OCI-LY7 (cell line): ENCODE data around the gene MCRIP2.

ENCODE experiments used
- EZH2phosphoT487 ChIP-seq: fragments of 200-600 bp; sonication (generic); IDR thresholded peaks from 2 replicates; pipeline ENCODE4 v1.6.1; 2018; ENCODE audit warnings: low read depth, borderline replicate concordance, mild to moderate bottlenecking, mixed run types, antibody characterized with exemption, low read length, moderate library complexity, mixed read lengths
- TF ChIP-seq, protein P1 (sequence below): fragments of 200-600 bp; sonication (generic); conservative IDR thresholded peaks from 2 replicates; pipeline ENCODE4 v1.5.1; 2014; ENCODE audit warnings: mild to moderate bottlenecking, antibody characterized with exemption, low read length, moderate library complexity, mixed read lengths

GRCh38 chr16:667113-667779, 25.6 kb downstream of the MCRIP2 start:
- TF ChIP-seq, protein P1, sequence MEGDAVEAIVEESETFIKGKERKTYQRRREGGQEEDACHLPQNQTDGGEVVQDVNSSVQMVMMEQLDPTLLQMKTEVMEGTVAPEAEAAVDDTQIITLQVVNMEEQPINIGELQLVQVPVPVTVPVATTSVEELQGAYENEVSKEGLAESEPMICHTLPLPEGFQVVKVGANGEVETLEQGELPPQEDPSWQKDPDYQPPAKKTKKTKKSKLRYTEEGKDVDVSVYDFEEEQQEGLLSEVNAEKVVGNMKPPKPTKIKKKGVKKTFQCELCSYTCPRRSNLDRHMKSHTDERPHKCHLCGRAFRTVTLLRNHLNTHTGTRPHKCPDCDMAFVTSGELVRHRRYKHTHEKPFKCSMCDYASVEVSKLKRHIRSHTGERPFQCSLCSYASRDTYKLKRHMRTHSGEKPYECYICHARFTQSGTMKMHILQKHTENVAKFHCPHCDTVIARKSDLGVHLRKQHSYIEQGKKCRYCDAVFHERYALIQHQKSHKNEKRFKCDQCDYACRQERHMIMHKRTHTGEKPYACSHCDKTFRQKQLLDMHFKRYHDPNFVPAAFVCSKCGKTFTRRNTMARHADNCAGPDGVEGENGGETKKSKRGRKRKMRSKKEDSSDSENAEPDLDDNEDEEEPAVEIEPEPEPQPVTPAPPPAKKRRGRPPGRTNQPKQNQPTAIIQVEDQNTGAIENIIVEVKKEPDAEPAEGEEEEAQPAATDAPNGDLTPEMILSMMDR = no peak
- TF ChIP-seq EZH2phosphoT487 = no peak
